Endodermal cell (in vitro differentiated cells): Measurements from ENCODE around the gene CHD1L. TPM values are rescaled to one million over a fixed set of nuclear protein-coding genes. Genes with fewer than 3 reads are reported as not detected.
"Not testable (repeated sequence)": the region's sequence is repeated elsewhere in the genome, so short reads cannot be mapped to it uniquely, and the experiment has no call there.

Experiments used
- DNase-seq: peaks from one replicate; pipeline ENCODE4 v3.0.0-alpha.2; 2017
- H3K27ac ChIP-seq: 2 replicates; pipeline ENCODE4 v1.5.1; 2013; ENCODE audit warnings: mild to moderate bottlenecking, low read depth, low read length, moderate library complexity
- H3K27me3 ChIP-seq: 2 replicates; pipeline ENCODE4 v1.6.1; 2013; ENCODE audit warnings: mild to moderate bottlenecking, low read length, moderate library complexity; ENCODE audit not compliant: insufficient read depth, control insufficient read depth, poor library complexity, severe bottlenecking
- H3K36me3 ChIP-seq: 2 replicates; pipeline ENCODE4 v1.7.0; 2013; ENCODE audit warnings: mild to moderate bottlenecking, low read length, moderate library complexity; ENCODE audit not compliant: control insufficient read depth, insufficient read depth
- H3K4me1 ChIP-seq: one replicate; pipeline ENCODE4 v1.7.0; 2013; ENCODE audit warnings: low read length; ENCODE audit not compliant: control insufficient read depth, insufficient read depth
- H3K4me3 ChIP-seq: 2 replicates; pipeline ENCODE4 v1.5.1; 2013; ENCODE audit warnings: mild to moderate bottlenecking, low read length, moderate library complexity
- H3K9ac ChIP-seq: 2 replicates; pipeline ENCODE4 v1.6.1; 2013; ENCODE audit warnings: mild to moderate bottlenecking, low read length, moderate library complexity; ENCODE audit not compliant: poor library complexity, severe bottlenecking; ENCODE audit errors: extremely low read depth
- H3K9me3 ChIP-seq: 2 replicates; pipeline ENCODE4 v1.6.1; 2013; ENCODE audit warnings: mild to moderate bottlenecking, low read length, moderate library complexity; ENCODE audit not compliant: control insufficient read depth
- H3K27ac Mint-ChIP-seq: 2 replicates; pipeline ENCODE4 v1.8.0; 2020; ENCODE audit warnings: mixed read lengths
- H3K27me3 Mint-ChIP-seq: 2 replicates; pipeline ENCODE4 v1.8.0; 2021; ENCODE audit warnings: mild to moderate bottlenecking, mixed read lengths; ENCODE audit not compliant: insufficient read depth
- H3K36me3 Mint-ChIP-seq: 2 replicates; pipeline ENCODE4 v1.8.0; 2020; ENCODE audit warnings: low read depth, mixed read lengths
- H3K4me1 Mint-ChIP-seq: 2 replicates; pipeline ENCODE4 v1.8.0; 2020; ENCODE audit warnings: mixed read lengths
- H3K4me3 Mint-ChIP-seq: 2 replicates; pipeline ENCODE4 v1.8.0; 2020; ENCODE audit warnings: mild to moderate bottlenecking, moderate library complexity, mixed read lengths
- H3K9me3 Mint-ChIP-seq: 2 replicates; pipeline ENCODE4 v1.8.0; 2020; ENCODE audit warnings: mild to moderate bottlenecking, mixed read lengths
- CTCF ChIP-seq: fragments of 200-600 bp; sonication (generic); conservative IDR thresholded peaks from 2 replicates; pipeline ENCODE4 v1.5.0; 2021; ENCODE audit warnings: antibody characterized with exemption, mild to moderate bottlenecking
- WGBS, 2 experiments: methylation state at CpG; one replicate each; pipeline versions ENCODE4 v1.1.5 to v1.1.7; 2013; ENCODE audit warnings: missing lambda C conversion rate in 2 of 2, mixed read lengths in 1 of 2; ENCODE audit not compliant: insufficient coverage in 1 of 2, insufficient read length in 1 of 2; 5-methylcytosine and 5-hydroxymethylcytosine counted together
- long read RNA-seq, 4 experiments: library from polyadenylated mRNA in 2 of 4; library from RNA in 1 of 4; library from capped mRNA in 1 of 4; stranded (forward) in 3 of 4; unstranded in 1 of 4; transcript quantifications; one replicate each; pipeline ENCODE4 v2.0.0, GENCODE V29; 2020 to 2021; ENCODE audit warnings: inconsistent platforms in 1 of 4
- polyA plus RNA-seq, 2 experiments: library from polyadenylated mRNA; stranded (reverse); fragments of 50-300 nt; gene quantifications; one replicate each; pipeline ENCODE4 v1.2.3, GENCODE V29; 2013
- total RNA-seq, 2 donors: library from RNA; stranded (reverse); fragmentation: NEBNext Ultra II Directional in 1 of 2; extraction: Animal tissue kit (Norgen Biotek cat#: 25700) in 1 of 2; gene quantifications; 2 replicates in 1 of 2; 3 replicates in 1 of 2; pipeline ENCODE4 v1.2.1, GENCODE V29; 2021

CHD1L gene
- 100 to 1,000 TPM; 112 to 117 TPM for total RNA-seq
- 54.4 TPM for polyA plus RNA-seq (2013, experiment 1 of 2)
- polyA plus RNA-seq (2013, experiment 2 of 2), result 52.3 TPM
- long read RNA-seq, experiment 1, partial matches to known transcripts, result 22 of 35 reads
- long read RNA-seq, experiment 1, other reads (novel, unspliced or antisense), result 9 of 35 reads
- long read RNA-seq, experiment 2, transcript CHD1L-202 (23 exons, 2,967 nt), result major isoform, 167 of 297 reads
- long read RNA-seq, experiment 2, partial matches to known transcripts, result 29 of 297 reads
- long read RNA-seq, experiment 2, other reads (novel, unspliced or antisense), result 99 of 297 reads
- long read RNA-seq, experiment 3, transcript CHD1L-202 (23 exons, 2,967 nt), result major isoform, 555 of 892 reads
- long read RNA-seq, experiment 3, transcript CHD1L-203 (17 exons, 2,358 nt), result minor isoform, 11 of 892 reads
- long read RNA-seq, experiment 3, partial matches to known transcripts, result 79 of 892 reads
- long read RNA-seq, experiment 3, other reads (novel, unspliced or antisense), result 238 of 892 reads
- long read RNA-seq, experiment 4, transcript CHD1L-202 (23 exons, 2,967 nt), result major isoform, 41 of 101 reads
- long read RNA-seq, experiment 4, transcript CHD1L-203 (17 exons, 2,358 nt), result minor isoform, 5 of 101 reads
- long read RNA-seq, experiment 4, partial matches to known transcripts, result 34 of 101 reads
- long read RNA-seq, experiment 4, other reads (novel, unspliced or antisense), result 20 of 101 reads

GRCh38 chr1:147242449-147243227 is at the start of gene CHD1L:
Gene CHD1L (plus strand): TSS chr1:147242684. CDS start chr1:147242704, 20 bp downstream.
- peaks cover 2% of the 10 kb centered on the region for H3K27me3 Mint-ChIP-seq
- Histone ChIP-seq H3K9me3 (peaks cover under 1% of the 10 kb centered on the region), H3K9ac (peak within 1 kb of the TSS; percentile 69), H3K4me1 (no peaks in the 10 kb centered on the region), H3K4me3 (peak within 1 kb of the TSS; percentile 99), H3K27me3 (no peaks in the 10 kb centered on the region), H3K36me3 (peaks cover 10% of the 10 kb centered on the region), H3K27ac (peak within 1 kb of the TSS; percentile 83)
- DNase-seq, result peak; percentile 97
- H3K36me3 Mint-ChIP-seq, result peaks cover 6% of the 10 kb centered on the region
- H3K27ac Mint-ChIP-seq, result peak within 1 kb of the TSS; percentile 46
- TF ChIP-seq CTCF, result peak; percentile 87
- H3K4me3 Mint-ChIP-seq, result peak within 1 kb of the TSS; percentile 82
- 0 to 1% methylated on average over 9 to 82 of the region's 82 CpGs for WGBS, 2 experiments
- H3K4me1 Mint-ChIP-seq, result peaks cover 64% of the 10 kb centered on the region
- peaks cover under 1% of the 10 kb centered on the region for H3K9me3 Mint-ChIP-seq

- H3K27ac Mint-ChIP-seq, H3K4me3 Mint-ChIP-seq, H3K9me3 Mint-ChIP-seq, H3K27me3 Mint-ChIP-seq, H3K27me3 ChIP-seq, H3K36me3 ChIP-seq, H3K4me3 ChIP-seq, H3K27ac ChIP-seq, H3K4me1 Mint-ChIP-seq, H3K9me3 ChIP-seq, H3K36me3 Mint-ChIP-seq, H3K9ac ChIP-seq, DNase-seq, H3K4me1 ChIP-seq: not testable (repeated sequence)
- 85 to 90% methylated on average over 2 to 3 of the region's 3 CpGs for WGBS, 2 experiments
Measured at GRCh38 chr1:147197324-147197723, 45.2 kb upstream of the CHD1L start.

- peaks cover 5% of the 10 kb centered on the region for H3K4me1 Mint-ChIP-seq
- no peak for TF ChIP-seq CTCF
- Histone ChIP-seq H3K27ac (no peak overlapping the region), H3K27me3 (no peaks in the 10 kb centered on the region), H3K9me3 (no peaks in the 10 kb centered on the region), H3K36me3 (no peaks in the 10 kb centered on the region), H3K9ac (no peak overlapping the region), H3K4me3 (no peak overlapping the region), H3K4me1 (no peaks in the 10 kb centered on the region)
- H3K4me3 Mint-ChIP-seq, result no peak overlapping the region
- DNase-seq, result no peak
- WGBS, 2 experiments, result 98 to 100% methylated on average over 3 to 4 of the region's 4 CpGs
- peaks cover 4% of the 10 kb centered on the region for H3K27me3 Mint-ChIP-seq
- no peaks in the 10 kb centered on the region for H3K9me3 Mint-ChIP-seq
- H3K36me3 Mint-ChIP-seq, result peaks cover 10% of the 10 kb centered on the region
- H3K27ac Mint-ChIP-seq, result no peak overlapping the region
Measured at GRCh38 chr1:147201276-147201675, 41.2 kb upstream of the CHD1L start.
